GDM1 (cell line): ENCODE data around the gene MFSD2A.
"Not testable (repeated sequence)": the region's sequence is repeated elsewhere in the genome, so short reads cannot be mapped to it uniquely, and the experiment has no call there.

Experiments
- DNase-seq: peaks from one replicate; lab custom pipeline; 2025; lab: John Stamatoyannopoulos, UW

Gene MFSD2A

DNA sequence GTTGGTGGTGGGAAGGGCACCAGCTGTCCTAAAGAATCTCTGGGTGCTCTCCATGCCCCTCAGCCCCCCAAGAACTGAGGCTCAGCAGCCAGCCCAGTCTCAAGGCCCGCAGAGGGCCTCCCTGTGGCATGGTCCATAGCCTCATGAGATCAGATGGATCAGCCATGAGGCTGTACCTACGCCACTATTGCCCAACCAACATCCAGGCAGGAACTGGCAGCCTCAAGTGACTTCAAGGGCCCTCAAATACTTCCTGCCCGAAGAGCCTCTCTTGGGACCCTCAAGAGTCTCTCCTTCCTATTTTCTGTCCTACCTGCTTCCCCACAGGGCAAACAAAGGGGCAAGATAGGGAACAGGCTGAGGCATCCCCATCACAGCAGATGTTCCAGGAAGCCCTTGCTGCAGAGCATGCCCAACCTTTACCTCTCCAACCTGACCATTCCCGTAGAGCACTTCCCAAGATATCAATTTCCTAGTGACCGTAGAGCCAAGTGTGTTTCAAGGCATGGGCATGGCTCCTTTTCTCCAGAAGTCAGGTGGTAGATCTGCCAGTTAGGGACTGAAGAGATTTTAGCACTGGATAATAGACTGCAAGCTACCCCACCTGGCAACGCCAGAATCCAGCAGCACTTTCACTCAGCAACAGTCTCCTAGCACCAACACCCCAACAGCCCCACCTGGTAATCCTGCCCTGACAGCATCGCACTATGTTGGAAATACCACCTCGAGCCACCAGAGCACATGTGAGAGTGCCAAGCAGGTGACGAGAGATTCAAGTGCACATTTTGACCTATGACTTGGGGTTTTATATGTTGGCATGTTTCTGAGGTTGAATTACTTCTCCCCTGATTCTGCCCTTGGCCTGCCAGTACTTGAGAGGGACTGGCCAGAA lies 13.7 kb upstream of the MFSD2A start:
- no peak for DNase-seq

DNA sequence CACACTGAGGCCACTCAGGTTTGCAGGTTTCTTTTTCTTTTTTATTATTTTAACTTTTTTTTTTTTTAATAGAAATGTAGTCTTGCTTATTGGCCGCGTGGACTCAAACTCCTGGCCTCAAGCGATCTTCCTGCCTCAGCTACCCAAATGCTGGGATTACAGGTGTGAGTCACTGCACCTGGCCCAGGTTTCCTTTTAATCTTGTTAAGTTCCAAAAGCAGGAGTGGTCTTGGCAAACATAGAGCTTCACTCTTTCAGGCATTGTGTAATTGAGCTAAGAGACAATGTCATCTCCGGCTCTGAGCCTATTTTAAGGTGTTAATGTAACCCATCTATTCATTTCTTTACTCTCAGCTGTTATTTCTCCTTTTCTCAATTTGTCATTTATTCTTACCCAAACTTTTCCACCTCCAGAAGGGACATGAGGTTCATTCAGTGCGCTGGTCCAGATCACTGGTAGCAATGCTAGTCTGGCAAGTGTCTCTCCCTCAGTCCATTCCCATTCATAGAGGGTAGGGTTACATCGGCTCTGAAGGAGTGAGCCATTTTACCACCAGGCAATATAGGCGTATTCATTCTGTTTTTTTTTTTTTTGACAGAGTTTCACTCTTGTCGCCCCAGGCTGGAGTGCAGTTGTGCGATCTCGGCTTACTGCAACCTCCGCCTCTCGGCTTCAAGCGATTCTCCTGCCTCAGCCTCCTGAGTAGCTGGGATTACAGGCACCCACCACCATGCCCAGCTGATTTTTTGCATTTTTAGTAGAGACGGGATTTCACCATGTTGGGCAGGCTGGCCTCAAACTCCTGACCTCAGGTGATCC lies 11.3 kb upstream of the MFSD2A start:
- no peak for DNase-seq

DNA sequence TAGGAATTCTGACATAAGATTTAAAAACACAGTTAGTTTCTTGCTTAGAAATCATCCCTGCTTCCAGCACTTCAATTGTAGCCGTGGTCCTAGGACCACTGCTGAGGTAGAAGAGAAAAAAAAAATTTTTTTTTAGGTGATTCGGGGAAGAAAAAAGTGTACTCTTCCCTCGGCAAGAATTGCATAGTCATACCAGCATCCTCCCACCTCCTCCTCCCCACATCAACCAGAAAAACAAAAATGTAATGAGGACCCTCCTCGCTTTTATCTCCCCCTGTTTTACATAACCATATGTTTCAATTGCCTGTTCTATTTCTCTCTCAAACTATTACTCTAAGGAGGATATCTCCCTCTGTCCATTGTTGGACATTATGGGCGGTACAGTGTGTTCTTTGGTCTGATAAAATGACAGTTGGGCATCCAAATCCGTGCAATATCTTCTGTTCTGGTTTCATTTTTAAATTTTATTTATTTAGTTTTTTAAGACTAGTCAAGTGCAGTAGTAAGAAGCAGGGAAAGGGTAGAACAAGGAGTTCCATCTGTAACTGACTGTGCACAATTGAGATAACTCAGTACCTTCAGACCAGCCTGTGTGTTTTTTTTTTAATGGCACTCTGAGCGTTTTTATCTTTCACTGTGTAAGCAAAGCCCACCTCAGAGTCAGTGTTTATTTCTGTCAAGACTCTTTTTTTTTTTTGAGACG lies 10.4 kb upstream of the MFSD2A start:
- no peak for DNase-seq

DNA sequence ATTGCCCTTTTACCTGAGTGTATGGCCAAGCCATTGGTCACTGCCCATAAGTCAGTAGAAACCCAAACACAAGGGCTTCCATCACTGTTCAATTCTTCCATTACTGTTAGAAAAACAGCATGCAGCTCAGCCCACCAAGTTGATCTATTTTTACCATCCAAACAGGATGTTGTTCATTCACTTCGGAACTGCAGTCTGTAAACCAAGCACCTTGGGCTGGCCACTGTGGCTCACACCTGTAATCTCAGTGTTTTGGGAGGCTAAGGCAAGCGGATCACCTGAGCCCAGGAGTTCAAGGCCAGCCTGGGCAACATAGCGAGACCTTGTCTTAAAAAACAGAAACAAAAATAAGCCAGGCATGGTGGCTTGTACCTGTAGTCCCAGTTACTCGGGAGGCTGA lies 8.7 kb upstream of the MFSD2A start:
- no peak for DNase-seq

DNA sequence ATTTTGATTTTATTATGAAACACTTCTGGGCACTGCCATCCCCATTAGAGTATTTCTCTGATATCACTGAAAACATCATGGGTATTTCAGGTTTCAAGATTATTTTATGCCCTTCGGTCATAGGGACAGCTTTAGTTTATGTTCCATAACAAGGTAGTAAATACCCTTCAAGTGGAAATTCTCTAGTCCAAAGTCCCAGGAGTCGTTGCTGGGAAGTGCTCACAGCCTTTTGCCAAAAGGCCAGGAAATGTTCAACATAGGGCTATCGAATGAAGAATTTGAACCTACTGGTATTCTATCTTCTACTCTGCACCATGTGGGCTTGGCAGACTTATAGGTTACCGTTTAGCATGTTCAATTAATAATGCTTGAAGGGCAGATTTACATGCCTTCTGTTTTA lies 7.7 kb upstream of the MFSD2A start:
- no peak for DNase-seq

DNA sequence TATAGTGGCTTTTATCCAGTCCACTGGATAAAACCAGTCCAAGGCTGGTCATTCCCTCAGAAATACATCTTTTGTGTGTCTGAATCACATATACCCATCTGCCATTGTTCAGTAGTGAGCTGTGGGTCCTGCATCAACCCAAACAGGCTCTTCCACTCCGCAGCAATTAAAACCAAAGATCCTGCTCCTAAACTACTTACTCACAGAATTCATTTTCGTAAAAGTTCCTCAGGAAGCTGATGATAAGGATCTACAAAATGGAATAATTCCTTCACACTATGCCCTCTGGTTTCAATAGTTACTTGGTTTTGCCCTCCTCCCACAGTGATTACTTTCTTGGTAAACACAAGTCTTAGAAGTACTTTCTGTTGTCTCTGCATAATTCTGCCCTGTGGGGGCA lies 5.1 kb upstream of the MFSD2A start:
- no peak for DNase-seq

DNA sequence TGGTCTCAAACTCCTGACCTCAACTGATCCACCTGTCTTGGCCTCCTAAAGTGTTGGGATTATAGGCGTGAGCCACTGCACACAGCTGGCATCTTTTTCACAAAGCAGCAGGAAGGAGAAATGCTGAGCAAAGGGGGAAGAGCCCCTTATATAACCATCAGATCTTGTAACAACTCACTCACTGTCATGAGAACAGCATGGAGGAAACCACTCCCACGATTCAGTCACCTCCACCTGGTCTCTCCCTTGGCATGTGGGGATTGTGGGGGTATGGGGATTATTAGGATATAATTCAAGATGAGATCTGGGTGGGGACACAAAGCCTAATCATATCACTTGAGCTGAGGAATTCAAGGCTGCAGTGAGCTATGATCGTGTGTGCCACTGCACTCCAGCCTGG lies 3.0 kb upstream of the MFSD2A start:
- DNase-seq = no peak

- no peak for DNase-seq
Measured at GRCh38 chr1:39952359-39953110, 2.4 kb upstream of the MFSD2A start.

- no peak for DNase-seq
Measured at GRCh38 chr1:39954324-39954869, 548 bp upstream of the MFSD2A start.

- DNase-seq = peak; percentile 7
Measured at GRCh38 chr1:39955547-39956539, 898 bp downstream of the MFSD2A start.

GRCh38 chr1:39957299-39958015 lies 2.5 kb downstream of the MFSD2A start:
- no peak for DNase-seq

DNA sequence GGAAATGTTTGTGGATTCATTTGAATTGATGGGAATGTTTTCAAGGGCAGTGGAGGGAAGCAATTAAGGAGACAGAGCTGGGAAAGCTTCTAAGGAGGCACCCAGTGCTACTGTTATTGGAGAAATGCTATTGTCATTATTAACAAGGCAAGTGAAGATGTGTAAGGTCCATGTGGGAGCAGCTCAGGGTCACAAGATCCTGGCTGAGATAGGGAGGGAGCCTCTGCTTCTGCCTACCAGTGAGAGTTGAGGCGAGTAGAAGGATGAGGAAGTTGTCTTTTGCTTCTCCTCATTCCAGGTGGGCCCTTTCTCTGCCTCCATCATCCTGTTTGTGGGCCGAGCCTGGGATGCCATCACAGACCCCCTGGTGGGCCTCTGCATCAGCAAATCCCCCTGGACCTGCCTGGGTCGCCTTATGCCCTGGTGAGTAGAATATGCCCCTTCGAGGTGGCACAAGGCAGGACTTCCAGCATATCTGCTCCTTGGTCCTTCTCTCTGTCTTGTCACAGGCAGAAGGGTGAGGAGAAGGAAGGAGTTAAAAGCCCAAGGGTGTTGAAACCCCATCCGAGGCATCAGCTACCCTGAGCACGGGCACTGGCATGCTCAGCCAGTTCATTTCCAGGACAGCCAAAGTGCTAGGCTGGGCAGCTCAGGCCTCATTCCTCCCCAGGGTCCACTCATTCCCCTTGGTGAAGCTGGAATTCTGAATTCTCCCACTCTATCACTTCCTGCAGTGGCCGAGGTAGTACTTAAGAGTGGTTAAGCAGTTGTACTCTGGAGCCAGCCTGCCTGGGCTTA lies 3.7 kb downstream of the MFSD2A start:
- no peak for DNase-seq

DNA sequence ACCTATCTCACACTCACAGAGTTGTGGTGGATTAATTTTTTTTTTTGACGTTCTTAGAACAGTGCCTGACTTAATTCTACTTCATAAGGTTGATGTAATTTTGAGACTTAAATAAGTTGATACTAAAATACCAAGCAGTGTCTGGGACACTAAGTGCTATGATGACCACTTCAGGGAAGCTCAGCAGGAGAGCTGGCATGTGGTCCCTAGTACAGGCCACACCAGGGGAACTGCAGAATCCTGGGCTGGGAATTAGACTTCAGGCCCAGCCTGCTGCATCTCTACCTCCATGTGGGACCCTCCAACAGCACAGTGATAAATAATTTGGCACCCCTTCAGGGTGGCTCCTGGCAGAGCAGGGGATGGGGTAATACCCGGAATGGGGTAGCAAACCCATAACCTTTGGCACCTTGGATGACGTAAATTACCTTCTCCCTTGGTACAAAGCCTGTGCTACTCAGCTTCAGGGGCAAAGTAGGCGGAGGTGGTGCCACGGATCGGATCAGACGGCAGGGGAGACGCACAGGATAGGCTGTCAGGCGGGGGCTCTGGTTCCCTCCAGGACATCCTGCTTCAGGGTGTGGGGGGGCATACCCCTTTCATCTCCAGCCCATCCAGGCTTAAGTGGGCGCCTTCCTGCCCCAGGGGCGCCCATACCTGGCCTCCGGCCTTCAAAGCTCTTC lies 4.8 kb downstream of the MFSD2A start:
- no peak for DNase-seq

DNA sequence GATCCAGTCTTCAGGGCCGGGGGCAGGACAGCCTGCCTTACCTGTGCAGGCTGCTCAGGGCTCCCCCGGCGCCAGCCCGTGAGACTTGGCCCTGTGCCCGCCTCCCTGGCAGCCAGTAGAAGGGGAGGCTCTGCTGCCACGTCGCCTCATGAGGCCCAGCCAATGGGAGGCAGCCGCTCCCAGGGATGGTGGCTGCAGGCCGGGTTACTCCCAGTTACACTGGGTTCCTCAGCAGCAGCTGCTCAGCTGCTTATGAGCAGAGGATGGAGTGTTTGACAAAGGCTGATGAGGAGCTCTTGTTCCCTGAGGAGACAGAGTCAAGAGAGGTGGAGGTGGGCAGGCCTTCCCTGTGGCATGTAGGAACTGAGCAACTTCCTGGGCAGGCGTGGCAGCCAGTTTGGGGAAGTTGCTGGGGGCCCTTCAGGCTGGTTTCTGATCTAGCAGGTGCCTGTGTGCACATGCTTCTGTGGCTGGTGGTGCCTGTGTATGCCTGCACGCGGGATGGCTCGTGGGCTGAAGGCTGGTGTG lies 5.5 kb downstream of the MFSD2A start:
- peak; percentile 85 for DNase-seq

DNA sequence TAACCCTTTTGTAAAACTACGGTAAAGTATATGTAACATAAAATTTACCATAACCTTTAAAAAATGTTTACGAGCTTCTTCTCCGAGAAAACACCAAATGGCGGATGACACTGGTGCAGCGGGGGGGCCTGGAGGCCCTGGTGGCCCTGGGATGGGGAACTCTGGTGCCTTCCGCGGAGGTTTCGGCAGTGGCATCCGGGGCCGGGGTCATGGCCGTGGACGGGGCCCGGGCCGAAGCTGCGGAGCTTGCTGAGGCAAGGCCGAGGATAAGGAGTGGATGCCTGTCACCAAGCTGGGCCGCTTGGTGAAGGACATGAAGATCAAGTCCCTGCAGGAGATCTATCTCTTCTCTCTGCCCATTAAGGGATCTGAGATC lies 7.5 kb downstream of the MFSD2A start:
- DNase-seq = no peak

DNA sequence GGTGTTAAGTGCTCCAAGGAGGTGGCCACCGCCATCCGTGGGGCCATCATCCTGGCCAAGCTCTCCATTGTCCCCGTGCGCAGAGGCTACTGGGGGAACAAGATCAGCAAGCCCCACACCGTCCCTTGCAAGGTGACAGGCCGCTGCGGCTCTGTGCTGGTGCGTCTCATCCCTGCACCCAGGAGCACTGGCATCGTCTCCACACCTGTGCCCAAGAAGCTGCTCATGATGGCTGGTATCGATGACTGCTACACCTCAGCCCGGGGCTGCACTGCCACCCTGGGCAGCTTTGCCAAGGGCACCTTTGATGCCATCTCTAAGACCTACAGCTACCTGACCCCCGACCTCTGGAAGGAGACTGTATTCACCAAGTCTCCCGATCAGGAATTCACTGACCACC lies 8.0 kb downstream of the MFSD2A start:
- not testable (repeated sequence) for DNase-seq

DNA sequence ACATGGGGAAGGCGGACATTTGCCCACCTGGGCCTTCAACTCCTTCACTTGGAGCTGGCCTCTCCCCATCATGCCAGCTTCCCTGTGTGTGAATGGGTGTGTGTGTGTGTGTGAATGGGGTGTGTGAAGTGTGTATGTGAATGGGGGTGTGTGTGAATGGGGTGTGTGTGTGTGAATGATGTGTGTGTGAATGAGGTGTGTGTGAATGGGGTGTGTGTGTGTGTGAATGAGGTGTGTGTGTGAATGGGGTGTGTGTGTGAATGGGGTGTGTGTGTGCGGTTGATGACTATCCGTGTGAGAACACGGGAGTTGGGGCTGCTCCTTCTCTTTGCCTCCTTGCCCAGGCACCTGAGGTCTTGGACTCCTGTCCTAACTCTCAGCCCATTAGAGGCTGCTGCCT lies 9.6 kb downstream of the MFSD2A start:
- DNase-seq = no peak

- no peak for DNase-seq
Measured at GRCh38 chr1:39965044-39965443, 10.1 kb downstream of the MFSD2A start.
